Measurements from ENCODE around the gene TBL2. TPM values are rescaled to one million over a fixed set of nuclear protein-coding genes. Genes with fewer than 3 reads are reported as not detected.

The TBL2 gene
- total RNA-seq, 2 experiments from 2014 or later = 36.9 to 47.9 TPM

GRCh38 chr7:73570977-73571376 lies 7.4 kb downstream of the TBL2 start:
- no peaks in the 10 kb centered on the region for H3K9me2 ChIP-seq (ENCODE audit: insufficient read depth, low read length)
- H4K20me1 ChIP-seq (ENCODE audit: insufficient read depth, low read length) = no peaks in the 10 kb centered on the region
- ChIA-PET CTCF (ENCODE audit: unreplicated experiment) (no interaction called here), POLR2A (no interaction called here)
- H3K4me3 ChIP-seq (ENCODE audit: low read depth, low read length, poor library complexity, severe bottlenecking) = no peak overlapping the region
- H3K36me3 ChIP-seq (ENCODE audit: insufficient read depth, low read length) = peaks cover 67% of the 10 kb centered on the region
- intact Hi-C loops (cut with micrococcal nuclease; ENCODE audit: unreplicated experiment) = no loop called here
- no peak for DNase-seq (ENCODE audit: low spot score)
- H3K4me2 ChIP-seq (ENCODE audit: low read length) = no peak overlapping the region
- no peak for TF ChIP-seq CTCF (conservative IDR thresholded peaks at IDR 0.05; ENCODE audit: low read length)
- no peak for TF ChIP-seq EZH2phosphoT487 (IDR thresholded peaks at IDR 0.05; ENCODE audit: borderline replicate concordance, low read depth, low read length)
- BruUV-seq (replicated peaks) = no TSS peak
- no peaks in the 10 kb centered on the region for H3K4me1 ChIP-seq (ENCODE audit: insufficient read depth, low read length, poor library complexity, severe bottlenecking)
- no peak overlapping the region for H2AFZ ChIP-seq (ENCODE audit: low read length)
- no peak overlapping the region for H3K27ac ChIP-seq (ENCODE audit: low read depth, low read length, poor library complexity, severe bottlenecking)
- no peaks in the 10 kb centered on the region for H3K9me3 ChIP-seq (ENCODE audit: low read length)
- H3K79me2 ChIP-seq (ENCODE audit: insufficient read depth, low read depth, low read length) = no peaks in the 10 kb centered on the region

- intact Hi-C loops (cut with micrococcal nuclease; ENCODE audit: unreplicated experiment) = no loop called here
- CTCF ChIA-PET (ENCODE audit: unreplicated experiment) = no interaction called here
- Histone ChIP-seq H3K27ac (ENCODE audit: low read depth, low read length, poor library complexity, severe bottlenecking) (no peak overlapping the region), H3K9me2 (ENCODE audit: insufficient read depth, low read length) (no peaks in the 10 kb centered on the region), H3K4me3 (ENCODE audit: low read depth, low read length, poor library complexity, severe bottlenecking) (no peak overlapping the region), H3K79me2 (ENCODE audit: insufficient read depth, low read depth, low read length) (no peaks in the 10 kb centered on the region), H4K20me1 (ENCODE audit: insufficient read depth, low read length) (no peaks in the 10 kb centered on the region), H2AFZ (ENCODE audit: low read length) (no peak overlapping the region), H3K4me1 (ENCODE audit: insufficient read depth, low read length, poor library complexity, severe bottlenecking) (no peaks in the 10 kb centered on the region), H3K9me3 (ENCODE audit: low read length) (no peaks in the 10 kb centered on the region), H3K36me3 (ENCODE audit: insufficient read depth, low read length) (peaks cover 65% of the 10 kb centered on the region), H3K4me2 (ENCODE audit: low read length) (no peak overlapping the region)
- TF ChIP-seq CTCF (conservative IDR thresholded peaks at IDR 0.05; ENCODE audit: low read length) (no peak), EZH2phosphoT487 (IDR thresholded peaks at IDR 0.05; ENCODE audit: borderline replicate concordance, low read depth, low read length) (no peak)
- BruUV-seq (replicated peaks) = no TSS peak
- POLR2A ChIA-PET = no interaction called here
- DNase-seq (ENCODE audit: low spot score) = no peak
Measured at GRCh38 chr7:73570521-73570920, 7.9 kb downstream of the TBL2 start.

GRCh38 chr7:73569042-73569608 lies 9.3 kb downstream of the TBL2 start:
- intact Hi-C loops (cut with micrococcal nuclease; ENCODE audit: unreplicated experiment) = no loop called here
- Histone ChIP-seq H3K27ac (ENCODE audit: low read depth, low read length, poor library complexity, severe bottlenecking) (no peak overlapping the region), H2AFZ (ENCODE audit: low read length) (no peak overlapping the region), H3K9me3 (ENCODE audit: low read length) (no peaks in the 10 kb centered on the region), H3K9me2 (ENCODE audit: insufficient read depth, low read length) (no peaks in the 10 kb centered on the region), H4K20me1 (ENCODE audit: insufficient read depth, low read length) (no peaks in the 10 kb centered on the region), H3K4me1 (ENCODE audit: insufficient read depth, low read length, poor library complexity, severe bottlenecking) (no peaks in the 10 kb centered on the region), H3K36me3 (ENCODE audit: insufficient read depth, low read length) (peaks cover 57% of the 10 kb centered on the region), H3K4me3 (ENCODE audit: low read depth, low read length, poor library complexity, severe bottlenecking) (no peak overlapping the region), H3K4me2 (ENCODE audit: low read length) (no peak overlapping the region), H3K79me2 (ENCODE audit: insufficient read depth, low read depth, low read length) (no peaks in the 10 kb centered on the region)
- BruUV-seq (replicated peaks) = no TSS peak
- 0 out of 2 replicates have a peak, but pooled peaks have one; percentile 12 for TF ChIP-seq CTCF (conservative IDR thresholded peaks at IDR 0.05; ENCODE audit: low read length)
- no peak for TF ChIP-seq EZH2phosphoT487 (IDR thresholded peaks at IDR 0.05; ENCODE audit: borderline replicate concordance, low read depth, low read length)
- POLR2A ChIA-PET = interaction anchor here (0.5 kb wide), 1 partner anchor 72 kb away, joined by 3 read pairs; no protein-coding TSS in a partner anchor
- CTCF ChIA-PET (ENCODE audit: unreplicated experiment) = no interaction called here
- DNase-seq (ENCODE audit: low spot score) = no peak

All from OCI-LY7 (cell line).